ENCODE results near the gene IFT74. TPM values are rescaled to one million over a fixed set of nuclear protein-coding genes. Genes with fewer than 3 reads are reported as not detected.
"Not testable (repeated sequence)": the region's sequence is repeated elsewhere in the genome, so short reads cannot be mapped to it uniquely, and the experiment has no call there.

The IFT74 gene
- total RNA-seq, 1 experiment from 2014 or later: 28.7 TPM

DNA sequence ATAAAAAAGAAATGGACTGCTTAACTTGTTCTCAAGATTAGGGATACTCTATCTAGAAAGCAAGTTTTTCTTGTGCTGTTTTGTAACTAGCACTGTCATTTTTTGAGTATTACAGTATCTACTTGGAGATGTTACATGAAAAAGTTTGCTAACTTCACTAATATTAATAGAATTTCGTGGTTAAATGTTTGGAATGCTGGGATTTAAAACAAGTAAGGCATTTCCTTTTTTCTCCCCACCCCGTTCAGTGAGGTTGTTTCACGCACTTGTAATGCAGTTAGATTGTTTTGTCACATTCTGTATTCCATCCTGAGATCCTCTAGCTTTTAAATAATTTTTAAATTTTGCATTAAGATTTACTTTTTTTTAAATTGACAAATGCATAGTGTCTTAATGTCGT, 132.8 kb downstream of the IFT74 start:
- intact Hi-C loops (cut with micrococcal nuclease): no loop called here
- TF ChIP-seq, protein P1, sequence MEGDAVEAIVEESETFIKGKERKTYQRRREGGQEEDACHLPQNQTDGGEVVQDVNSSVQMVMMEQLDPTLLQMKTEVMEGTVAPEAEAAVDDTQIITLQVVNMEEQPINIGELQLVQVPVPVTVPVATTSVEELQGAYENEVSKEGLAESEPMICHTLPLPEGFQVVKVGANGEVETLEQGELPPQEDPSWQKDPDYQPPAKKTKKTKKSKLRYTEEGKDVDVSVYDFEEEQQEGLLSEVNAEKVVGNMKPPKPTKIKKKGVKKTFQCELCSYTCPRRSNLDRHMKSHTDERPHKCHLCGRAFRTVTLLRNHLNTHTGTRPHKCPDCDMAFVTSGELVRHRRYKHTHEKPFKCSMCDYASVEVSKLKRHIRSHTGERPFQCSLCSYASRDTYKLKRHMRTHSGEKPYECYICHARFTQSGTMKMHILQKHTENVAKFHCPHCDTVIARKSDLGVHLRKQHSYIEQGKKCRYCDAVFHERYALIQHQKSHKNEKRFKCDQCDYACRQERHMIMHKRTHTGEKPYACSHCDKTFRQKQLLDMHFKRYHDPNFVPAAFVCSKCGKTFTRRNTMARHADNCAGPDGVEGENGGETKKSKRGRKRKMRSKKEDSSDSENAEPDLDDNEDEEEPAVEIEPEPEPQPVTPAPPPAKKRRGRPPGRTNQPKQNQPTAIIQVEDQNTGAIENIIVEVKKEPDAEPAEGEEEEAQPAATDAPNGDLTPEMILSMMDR (IDR thresholded peaks at IDR 0.05; ENCODE audit: unreplicated experiment): no peak
- Mint-ChIP-seq H3K4me1 (ENCODE audit: insufficient read depth, unreplicated experiment) (no peaks in the 10 kb centered on the region), H3K27me3 (ENCODE audit: insufficient read depth, unreplicated experiment) (no peaks in the 10 kb centered on the region), H3K27ac (ENCODE audit: low read depth, unreplicated experiment) (no peak overlapping the region), H3K4me3 (ENCODE audit: unreplicated experiment) (no peak overlapping the region), H3K36me3 (ENCODE audit: insufficient read depth, unreplicated experiment) (no peaks in the 10 kb centered on the region), H3K9me3 (ENCODE audit: unreplicated experiment) (no peaks in the 10 kb centered on the region)
- BruUV-seq (replicated peaks): no TSS peak
- ChIA-PET CTCF (no interaction called here), POLR2A (no interaction called here)
- no peak for DNase-seq (ENCODE audit: unreplicated experiment)

DNA sequence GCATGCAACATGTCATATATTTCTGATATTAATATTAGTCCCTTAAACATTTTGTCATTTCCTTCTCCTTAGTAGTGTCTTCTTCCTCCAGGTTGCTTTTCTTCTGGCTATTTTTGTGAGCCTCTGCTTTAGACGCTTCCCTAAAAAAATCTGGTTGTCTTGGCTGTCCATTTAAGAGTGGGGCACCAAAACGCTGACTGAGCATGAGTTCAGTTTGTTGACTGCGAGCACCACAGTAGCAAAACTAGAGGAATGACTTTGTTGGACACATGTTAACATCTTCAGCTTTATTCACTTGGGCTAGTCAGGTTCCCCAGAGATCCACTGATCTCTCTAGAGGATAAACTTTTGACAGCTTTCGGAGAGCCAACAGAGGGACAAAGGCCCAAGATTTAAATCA, 133.5 kb downstream of the IFT74 start:
- POLR2A ChIA-PET: no interaction called here
- H3K4me1 Mint-ChIP-seq (ENCODE audit: insufficient read depth, unreplicated experiment): peaks cover 5% of the 10 kb centered on the region
- H3K27me3 Mint-ChIP-seq (ENCODE audit: insufficient read depth, unreplicated experiment): no peaks in the 10 kb centered on the region
- no peaks in the 10 kb centered on the region for H3K9me3 Mint-ChIP-seq (ENCODE audit: unreplicated experiment)
- intact Hi-C loops (cut with micrococcal nuclease): no loop called here
- TF ChIP-seq, protein P1 (IDR thresholded peaks at IDR 0.05; ENCODE audit: unreplicated experiment): no peak
- DNase-seq (ENCODE audit: unreplicated experiment): no peak
- H3K27ac Mint-ChIP-seq (ENCODE audit: low read depth, unreplicated experiment): no peak overlapping the region
- no peak overlapping the region for H3K4me3 Mint-ChIP-seq (ENCODE audit: unreplicated experiment)
- BruUV-seq (replicated peaks): no TSS peak
- CTCF ChIA-PET: interaction anchor here (0.6 kb wide), 1 partner anchor 31 kb away, joined by 3 read pairs; no protein-coding TSS in a partner anchor
- no peaks in the 10 kb centered on the region for H3K36me3 Mint-ChIP-seq (ENCODE audit: insufficient read depth, unreplicated experiment)

DNA sequence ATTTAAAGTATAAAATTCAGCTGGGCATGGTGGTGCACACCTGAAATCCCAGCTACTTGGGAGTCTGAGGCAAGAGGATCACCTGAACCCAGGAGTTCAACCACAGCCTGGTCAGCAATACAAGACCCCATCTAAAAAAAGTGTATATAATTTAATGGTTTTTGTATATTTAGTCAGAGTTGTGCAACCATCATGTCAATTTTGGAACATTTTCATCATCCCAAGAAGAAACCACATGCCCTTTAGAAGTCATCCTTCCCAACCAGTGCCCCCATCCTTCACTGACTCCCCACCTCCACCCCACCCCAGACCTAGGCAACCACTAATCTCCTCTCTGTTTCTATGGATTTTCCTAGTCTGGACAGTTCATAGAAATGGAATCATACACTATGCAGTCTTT, 134.0 kb downstream of the IFT74 start:
- no peak for DNase-seq (ENCODE audit: unreplicated experiment)
- ChIA-PET CTCF (no interaction called here), POLR2A (no interaction called here)
- Mint-ChIP-seq H3K4me1 (ENCODE audit: insufficient read depth, unreplicated experiment) (peaks cover 7% of the 10 kb centered on the region), H3K27me3 (ENCODE audit: insufficient read depth, unreplicated experiment) (no peaks in the 10 kb centered on the region), H3K36me3 (ENCODE audit: insufficient read depth, unreplicated experiment) (no peaks in the 10 kb centered on the region), H3K27ac (ENCODE audit: low read depth, unreplicated experiment) (no peak overlapping the region), H3K9me3 (ENCODE audit: unreplicated experiment) (no peaks in the 10 kb centered on the region), H3K4me3 (ENCODE audit: unreplicated experiment) (no peak overlapping the region)
- intact Hi-C loops (cut with micrococcal nuclease): no loop called here
- TF ChIP-seq, protein P1 (IDR thresholded peaks at IDR 0.05; ENCODE audit: unreplicated experiment): no peak
- BruUV-seq (replicated peaks): no TSS peak

DNA sequence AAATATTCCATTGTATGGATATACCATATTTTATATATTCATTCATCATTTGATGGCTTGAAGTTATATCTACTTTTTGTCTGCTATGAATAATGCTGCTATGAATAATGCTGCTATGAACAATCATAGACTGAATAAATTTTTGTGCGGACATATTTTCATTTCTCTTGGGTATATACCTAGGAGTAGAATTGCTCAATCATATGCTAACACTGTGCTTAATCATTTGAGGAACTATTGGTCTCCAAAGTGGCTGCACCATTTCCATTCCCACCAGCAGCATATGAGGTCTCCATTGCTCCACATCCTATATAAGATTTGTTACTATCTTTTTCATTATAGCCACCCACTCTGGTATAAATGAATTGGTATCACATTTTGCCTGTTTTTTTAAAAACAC, 134.5 kb downstream of the IFT74 start:
- Mint-ChIP-seq H3K36me3 (ENCODE audit: insufficient read depth, unreplicated experiment) (no peaks in the 10 kb centered on the region), H3K4me1 (ENCODE audit: insufficient read depth, unreplicated experiment) (peaks cover 7% of the 10 kb centered on the region), H3K27me3 (ENCODE audit: insufficient read depth, unreplicated experiment) (no peaks in the 10 kb centered on the region), H3K4me3 (ENCODE audit: unreplicated experiment) (no peak overlapping the region), H3K27ac (ENCODE audit: low read depth, unreplicated experiment) (no peak overlapping the region), H3K9me3 (ENCODE audit: unreplicated experiment) (no peaks in the 10 kb centered on the region)
- ChIA-PET POLR2A (no interaction called here), CTCF (interaction anchor here (0.7 kb wide), 1 partner anchor 14 kb away, joined by 4 read pairs; no protein-coding TSS in a partner anchor)
- TF ChIP-seq, protein P1 (IDR thresholded peaks at IDR 0.05; ENCODE audit: unreplicated experiment): no peak
- no peak for DNase-seq (ENCODE audit: unreplicated experiment)
- no TSS peak for BruUV-seq (replicated peaks)
- intact Hi-C loops (cut with micrococcal nuclease): no loop called here

DNA sequence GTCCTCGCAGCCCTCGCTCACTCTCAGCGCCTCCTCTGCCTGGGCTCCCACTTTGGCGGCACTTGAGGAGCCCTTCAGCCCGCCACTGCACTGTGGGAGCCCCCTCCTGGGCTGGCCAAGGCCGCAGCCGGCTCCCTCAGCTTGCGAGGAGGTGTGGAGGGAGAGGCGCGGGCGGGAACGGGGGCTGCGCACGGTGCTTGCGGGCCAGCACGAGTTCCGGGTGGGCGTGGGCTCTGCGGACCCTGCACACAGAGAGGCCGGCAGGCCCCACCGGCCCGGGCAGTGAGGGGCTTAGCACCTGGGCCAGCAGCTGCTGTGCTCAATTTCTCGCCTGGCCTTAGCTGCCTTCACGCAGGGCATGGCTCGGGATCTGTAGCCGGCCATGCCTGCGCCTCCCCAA, 136.3 kb downstream of the IFT74 start:
- H3K4me3 Mint-ChIP-seq (ENCODE audit: unreplicated experiment); H3K4me1 Mint-ChIP-seq (ENCODE audit: insufficient read depth, unreplicated experiment); H3K9me3 Mint-ChIP-seq (ENCODE audit: unreplicated experiment); DNase-seq (ENCODE audit: unreplicated experiment); H3K36me3 Mint-ChIP-seq (ENCODE audit: insufficient read depth, unreplicated experiment); H3K27ac Mint-ChIP-seq (ENCODE audit: low read depth, unreplicated experiment); intact Hi-C loops (cut with micrococcal nuclease); H3K27me3 Mint-ChIP-seq (ENCODE audit: insufficient read depth, unreplicated experiment); BruUV-seq (replicated peaks): not testable (repeated sequence)
- ChIA-PET CTCF (interaction anchor here (1.3 kb wide), 1 partner anchor 74 kb away, joined by 3 read pairs; no protein-coding TSS in a partner anchor), POLR2A (interaction anchor here (1.2 kb wide), 1 partner anchor 19 kb away, joined by 3 read pairs; no protein-coding TSS in a partner anchor)

DNA sequence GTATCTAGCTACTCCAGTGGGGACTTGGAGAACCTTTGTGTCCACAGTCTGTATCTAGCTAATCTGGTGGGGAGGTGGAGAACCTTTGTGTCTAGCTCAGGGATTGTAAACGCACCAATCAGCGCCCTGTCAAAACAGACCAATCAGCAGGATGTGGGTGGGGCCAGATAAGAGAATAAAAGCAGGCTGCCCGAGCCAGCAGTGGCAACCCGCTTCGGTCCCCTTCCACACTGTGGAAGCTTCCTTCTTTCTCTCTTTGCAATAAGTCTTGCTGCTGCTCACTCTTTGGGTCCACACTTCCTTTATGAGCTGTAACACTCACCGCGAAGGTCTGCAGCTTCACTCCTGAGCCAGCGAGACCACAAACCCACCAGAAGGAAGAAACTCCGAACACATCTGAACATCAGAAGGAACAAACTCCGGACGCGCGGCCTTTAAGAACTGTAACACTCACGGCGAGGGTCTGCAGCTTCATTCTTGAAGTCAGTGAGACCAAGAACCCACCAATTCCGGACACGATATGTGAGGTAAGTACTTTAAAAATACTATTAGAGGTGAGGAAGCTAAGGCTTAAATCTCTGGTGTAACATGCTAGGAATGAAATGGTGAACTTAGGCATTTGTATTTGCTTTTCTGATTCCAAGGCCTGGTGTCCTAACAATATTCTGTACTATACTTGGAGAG, 137.3 kb downstream of the IFT74 start:
- intact Hi-C loops (cut with micrococcal nuclease); H3K4me1 Mint-ChIP-seq (ENCODE audit: insufficient read depth, unreplicated experiment); H3K27ac Mint-ChIP-seq (ENCODE audit: low read depth, unreplicated experiment); H3K27me3 Mint-ChIP-seq (ENCODE audit: insufficient read depth, unreplicated experiment); BruUV-seq (replicated peaks); H3K9me3 Mint-ChIP-seq (ENCODE audit: unreplicated experiment); DNase-seq (ENCODE audit: unreplicated experiment); H3K4me3 Mint-ChIP-seq (ENCODE audit: unreplicated experiment); H3K36me3 Mint-ChIP-seq (ENCODE audit: insufficient read depth, unreplicated experiment): not testable (repeated sequence)
- ChIA-PET POLR2A (interaction anchor here (0.6 to 0.7 kb wide), 2 partner anchors 11 to 24 kb away, joined by 3 to 4 read pairs; no protein-coding TSS in a partner anchor), CTCF (interaction anchor here (1.3 kb wide), 1 partner anchor 75 kb away, joined by 3 read pairs; no protein-coding TSS in a partner anchor)

Measured in MCF 10A (cell line).